ENCODE results near the gene EDN2. TPM values are rescaled to one million over a fixed set of nuclear protein-coding genes. Genes with fewer than 3 reads are reported as not detected.

The EDN2 gene
- polyA plus RNA-seq, 1 donor from 2014 or later: not detected

GRCh38 chr1:41478118-41478748 is 6.2 kb downstream of the EDN2 start:
- H3K4me2 ChIP-seq (ENCODE audit: low read length): no peak overlapping the region
- no peak overlapping the region for H3K4me3 ChIP-seq (ENCODE audit: low read length)
- H3K79me2 ChIP-seq (replicated peaks; ENCODE audit: insufficient read depth, low read length): no peaks in the 10 kb centered on the region
- no peaks in the 10 kb centered on the region for H3K9me2 ChIP-seq (ENCODE audit: insufficient read depth, low read length)
- H3F3A ChIP-seq (ENCODE audit: insufficient read depth, low read length, poor library complexity, severe bottlenecking): no peaks in the 10 kb centered on the region
- H3K27me3 ChIP-seq (ENCODE audit: insufficient read depth, low read depth, low read length): no peaks in the 10 kb centered on the region
- no peak overlapping the region for H3K27ac ChIP-seq (ENCODE audit: low read length)
- H3K9me3 ChIP-seq (ENCODE audit: low read length): no peaks in the 10 kb centered on the region
- H4K20me1 ChIP-seq (ENCODE audit: insufficient read depth): no peaks in the 10 kb centered on the region
- H3K9ac ChIP-seq (ENCODE audit: low read length): no peak overlapping the region
- TF ChIP-seq CTCF (IDR thresholded peaks at IDR 0.05; ENCODE audit: poor library complexity, severe bottlenecking) (no peak), SMC3 (conservative IDR thresholded peaks at IDR 0.05; ENCODE audit: poor library complexity) (no peak), TAF1 (IDR thresholded peaks at IDR 0.05; ENCODE audit: low read depth) (no peak), MXI1 (conservative IDR thresholded peaks at IDR 0.05; ENCODE audit: poor library complexity, severe bottlenecking) (no peak)
- H3K36me3 ChIP-seq (ENCODE audit: insufficient read depth, low read length): no peaks in the 10 kb centered on the region
- H2AFZ ChIP-seq (ENCODE audit: low read depth, low read length): no peak overlapping the region

- H3F3A ChIP-seq (ENCODE audit: insufficient read depth, low read length, poor library complexity, severe bottlenecking): no peaks in the 10 kb centered on the region
- H3K27me3 ChIP-seq (ENCODE audit: insufficient read depth, low read depth, low read length): no peaks in the 10 kb centered on the region
- H3K4me2 ChIP-seq (ENCODE audit: low read length): no peak overlapping the region
- H3K9me3 ChIP-seq (ENCODE audit: low read length): no peaks in the 10 kb centered on the region
- H3K4me3 ChIP-seq (ENCODE audit: low read length): no peak overlapping the region
- H3K79me2 ChIP-seq (replicated peaks; ENCODE audit: insufficient read depth, low read length): no peaks in the 10 kb centered on the region
- H3K36me3 ChIP-seq (ENCODE audit: insufficient read depth, low read length): no peaks in the 10 kb centered on the region
- H3K27ac ChIP-seq (ENCODE audit: low read length): no peak overlapping the region
- no peak overlapping the region for H3K9ac ChIP-seq (ENCODE audit: low read length)
- no peak overlapping the region for H2AFZ ChIP-seq (ENCODE audit: low read depth, low read length)
- TF ChIP-seq EP300 (conservative IDR thresholded peaks at IDR 0.05; ENCODE audit: poor library complexity, severe bottlenecking) (no peak), EZH2 (IDR thresholded peaks at IDR 0.05; ENCODE audit: borderline replicate concordance, insufficient read depth, low read length, poor library complexity, severe bottlenecking) (no peak), SMC3 (conservative IDR thresholded peaks at IDR 0.05; ENCODE audit: poor library complexity) (no peak), POLR2AphosphoS5 (IDR thresholded peaks at IDR 0.05) (no peak), REST (IDR thresholded peaks at IDR 0.05; ENCODE audit: borderline replicate concordance) (no peak), CTCF (IDR thresholded peaks at IDR 0.05; ENCODE audit: poor library complexity, severe bottlenecking) (no peak)
- no peaks in the 10 kb centered on the region for H3K9me2 ChIP-seq (ENCODE audit: insufficient read depth, low read length)
- H4K20me1 ChIP-seq (ENCODE audit: insufficient read depth): no peaks in the 10 kb centered on the region
Observed at GRCh38 chr1:41476807-41477361, 7.6 kb downstream of the EDN2 start.
